Panc1 (cell line): ENCODE measurements around the gene RNF121. TPM values are rescaled to one million over a fixed set of nuclear protein-coding genes. Genes with fewer than 3 reads are reported as not detected.
A peak's percentile ranks its signal among the peaks of the same experiment; 100 is the strongest.

Source experiments
- ATAC-seq: fragments of 200-7000 bp; cut with Tn5 transposase; 2 replicates; pipeline ENCODE4 v1.9.1; 2020; ENCODE audit warnings: mild to moderate bottlenecking, moderate library complexity
- BruUV-seq: library from RNA; stranded (reverse); fragments of 400-500 nt; replicated peaks from 2 replicates; lab custom pipeline; 2021; lab: Mats Ljungman, UMichigan
- CTCF ChIA-PET: fragments of 300-600 bp; sonication (Branson Sonifier 250); formaldehyde crosslinking; loops from one replicate; lab custom pipeline; 2022; ENCODE audit warnings: antibody characterized with exemption; lab: Charles Lee
- POLR2A ChIA-PET: fragments of 300-600 bp; sonication (Branson Sonifier 250); formaldehyde crosslinking; loops from one replicate; lab custom pipeline; 2022; ENCODE audit warnings: antibody characterized with exemption; lab: Charles Lee
- DNase-seq: peaks from one replicate; pipeline ENCODE4 v3.0.0-alpha.2; 2010; ENCODE audit warnings: low read depth, low spot score
- H3K27ac ChIP-seq: 2 replicates; pipeline ENCODE4 v1.5.1; 2011; ENCODE audit warnings: mild to moderate bottlenecking, low read length, inconsistent platforms
- H3K27me3 ChIP-seq: fragments of 200-500 bp; sonication (Bioruptor generic); 2 replicates; pipeline ENCODE4 v1.6.0; 2014; ENCODE audit warnings: low read length, inconsistent platforms; ENCODE audit not compliant: control insufficient read depth, insufficient read depth
- H3K36me3 ChIP-seq: fragments of 200-500 bp; sonication (Bioruptor generic); 2 replicates; pipeline ENCODE4 v1.5.1; 2014; ENCODE audit warnings: inconsistent platforms, mild to moderate bottlenecking, low read length, moderate library complexity; ENCODE audit not compliant: control insufficient read depth, insufficient read depth
- H3K4me1 ChIP-seq: 2 replicates; pipeline ENCODE4 v1.5.1; 2011; ENCODE audit warnings: inconsistent platforms, mild to moderate bottlenecking, low read length, moderate library complexity; ENCODE audit not compliant: control insufficient read depth, insufficient read depth
- H3K4me3 ChIP-seq, 2 experiments: 2 replicates each; pipeline ENCODE4 v1.5.1; 2011 to 2012; ENCODE audit warnings: low read depth in 2 of 2, low read length in 2 of 2, mild to moderate bottlenecking in 2 of 2, inconsistent platforms in 1 of 2, moderate library complexity in 1 of 2
- H3K9me3 ChIP-seq: fragments of 200-500 bp; sonication (Bioruptor generic); 2 replicates; pipeline ENCODE4 v1.5.1; 2014; ENCODE audit warnings: low read depth, mild to moderate bottlenecking, inconsistent platforms, low read length, moderate library complexity; ENCODE audit not compliant: control insufficient read depth, insufficient read depth
- POLR2AphosphoS5 ChIP-seq: IDR thresholded peaks from 2 replicates; pipeline ENCODE4 v1.6.1; 2012; ENCODE audit warnings: mild to moderate bottlenecking, low read depth, low read length, moderate library complexity
- REST ChIP-seq, 2 experiments: IDR thresholded peaks; 2 replicates each; pipeline ENCODE4 v1.6.1; 2011 to 2012; ENCODE audit warnings: low read depth in 2 of 2, control low read depth in 1 of 2, low read length in 1 of 2, mild to moderate bottlenecking in 1 of 2, moderate library complexity in 1 of 2; ENCODE audit not compliant: insufficient read depth in 1 of 2
- SIN3A ChIP-seq: IDR thresholded peaks from 2 replicates; pipeline ENCODE4 v1.6.1; 2012; ENCODE audit warnings: low read depth, mild to moderate bottlenecking, low read length, moderate library complexity, borderline replicate concordance; ENCODE audit not compliant: insufficient read depth
- TCF7L2 ChIP-seq: IDR thresholded peaks from 2 replicates; pipeline ENCODE4 v1.6.1; 2011; ENCODE audit warnings: mild to moderate bottlenecking, low read depth, low read length, inconsistent platforms
- in situ Hi-C: cut with HindIII; loops from 2 replicates; pipeline ENCODE4 v1.10.0; 2016; ENCODE audit warnings: low sequenced_read_pairs, low pct_unique_long_range_greater_than_20kb
- intact Hi-C: fragments of 100-400 bp; cut with micrococcal nuclease; formaldehyde crosslinking; loops from one replicate; pipeline ENCODE4 v1.10.0; 2022; ENCODE audit not compliant: unreplicated experiment
- total RNA-seq: library from RNA; stranded (reverse); gene quantifications from one replicate; pipeline ENCODE4 v1.2.1, GENCODE V29; 2021; ENCODE audit not compliant: unreplicated experiment
- TF ChIP-seq, protein P1 (sequence below): fragments of 450-650 bp; IDR thresholded peaks from 2 replicates; pipeline ENCODE4 v1.5.1; 2017; ENCODE audit warnings: mild to moderate bottlenecking

Gene RNF121
- total RNA-seq, 1 experiment from 2014 or later: 69.6 TPM

GRCh38 chr11:71927820-71928736 lies 768 bp upstream of the RNF121 start, which contains the start of gene XNDC1N:
XNDC1N (minus strand) TSS chr11:71928594; CDS start chr11:71923353, 5,241 bp downstream.
- TSS peak; percentile 89 for BruUV-seq
- no peaks in the 10 kb centered on the region; the same call in 1 of the 2 replicates for H3K36me3 ChIP-seq
- H3K4me3 ChIP-seq: peak within 1 kb of the TSS; percentile 90 to 92
- in situ Hi-C loops (no loop called here), intact Hi-C loops (no loop called here)
- TF ChIP-seq TCF7L2 (no peak), POLR2AphosphoS5 (0 out of 2 replicates have a peak, but pooled peaks have one; percentile 50), SIN3A (peak; percentile 67; the same call in 1 of the 2 replicates)
- H3K27ac ChIP-seq: peak within 1 kb of the TSS; percentile 100
- ChIA-PET CTCF (no interaction called here), POLR2A (interaction anchor here (0.6 to 0.7 kb wide), 4 partner anchors 12 to 59 kb away, joined by 3 to 5 read pairs (median 4); no protein-coding TSS in a partner anchor)
- no peaks in the 10 kb centered on the region for H3K9me3 ChIP-seq
- no peaks in the 10 kb centered on the region for H3K27me3 ChIP-seq
- DNase-seq: no peak
- peak; percentile 97 for ATAC-seq
- peaks cover 22% of the 10 kb centered on the region for H3K4me1 ChIP-seq

GRCh38 chr11:71929491-71929890 lies 645 bp downstream of the RNF121 start:
- peak overlapping the region; percentile 100 for H3K27ac ChIP-seq

More at GRCh38 chr11:71929491-71929890, 645 bp downstream of the RNF121 start:
- ChIA-PET POLR2A (interaction anchor here (0.5 kb wide), 1 partner anchor 87 kb away, joined by 5 read pairs; no protein-coding TSS in a partner anchor), CTCF (no interaction called here)
- Histone ChIP-seq H3K27me3 (no peaks in the 10 kb centered on the region), H3K4me1 (peaks cover 26% of the 10 kb centered on the region), H3K4me3 (peak overlapping the region; percentile 90 to 92), H3K36me3 (no peaks in the 10 kb centered on the region; the same call in 1 of the 2 replicates), H3K9me3 (no peaks in the 10 kb centered on the region)
- intact Hi-C loops: no loop called here
- in situ Hi-C loops: no loop called here
- DNase-seq: no peak
- TF ChIP-seq POLR2AphosphoS5 (no peak), REST (IDR thresholded peaks at IDR 0.05; ENCODE audit: insufficient read depth in 1 of 2, low read depth in 2 of 2, low read length in 1 of 2) (no peak), SIN3A (no peak), TCF7L2 (no peak)
- TF ChIP-seq, protein P1, sequence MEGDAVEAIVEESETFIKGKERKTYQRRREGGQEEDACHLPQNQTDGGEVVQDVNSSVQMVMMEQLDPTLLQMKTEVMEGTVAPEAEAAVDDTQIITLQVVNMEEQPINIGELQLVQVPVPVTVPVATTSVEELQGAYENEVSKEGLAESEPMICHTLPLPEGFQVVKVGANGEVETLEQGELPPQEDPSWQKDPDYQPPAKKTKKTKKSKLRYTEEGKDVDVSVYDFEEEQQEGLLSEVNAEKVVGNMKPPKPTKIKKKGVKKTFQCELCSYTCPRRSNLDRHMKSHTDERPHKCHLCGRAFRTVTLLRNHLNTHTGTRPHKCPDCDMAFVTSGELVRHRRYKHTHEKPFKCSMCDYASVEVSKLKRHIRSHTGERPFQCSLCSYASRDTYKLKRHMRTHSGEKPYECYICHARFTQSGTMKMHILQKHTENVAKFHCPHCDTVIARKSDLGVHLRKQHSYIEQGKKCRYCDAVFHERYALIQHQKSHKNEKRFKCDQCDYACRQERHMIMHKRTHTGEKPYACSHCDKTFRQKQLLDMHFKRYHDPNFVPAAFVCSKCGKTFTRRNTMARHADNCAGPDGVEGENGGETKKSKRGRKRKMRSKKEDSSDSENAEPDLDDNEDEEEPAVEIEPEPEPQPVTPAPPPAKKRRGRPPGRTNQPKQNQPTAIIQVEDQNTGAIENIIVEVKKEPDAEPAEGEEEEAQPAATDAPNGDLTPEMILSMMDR: no peak
- no peak for ATAC-seq
- no TSS peak for BruUV-seq
